MCF 10A (cell line): ENCODE measurements around the gene CCL11. TPM values are rescaled to one million over a fixed set of nuclear protein-coding genes. Genes with fewer than 3 reads are reported as not detected.

Experiments used
- BruUV-seq: library from RNA; stranded (reverse); fragments of 400-500 nt; replicated peaks from 2 replicates; lab custom pipeline; 2021; lab: Mats Ljungman, UMichigan
- CTCF ChIA-PET: fragments of 300-600 bp; sonication (Branson Sonifier 250); formaldehyde crosslinking; extraction: SDS; loops from one replicate; lab custom pipeline; 2021; ENCODE audit warnings: antibody characterized with exemption, inconsistent platforms; lab: Yijun Ruan, JAX
- POLR2A ChIA-PET: fragments of 300-600, 350-650 bp; sonication (Branson Sonifier 250); formaldehyde crosslinking; extraction: SDS; loops from one replicate; lab custom pipeline; 2020; ENCODE audit warnings: antibody characterized with exemption, inconsistent platforms; lab: Yijun Ruan, JAX
- DNase-seq: peaks from one replicate; pipeline ENCODE4 v3.0.0-alpha.2; 2018; ENCODE audit not compliant: unreplicated experiment
- H3K27ac Mint-ChIP-seq: one replicate; pipeline ENCODE4 v1.8.0; 2022; ENCODE audit warnings: mild to moderate bottlenecking, low read depth, mixed read lengths; ENCODE audit not compliant: unreplicated experiment
- H3K27me3 Mint-ChIP-seq: one replicate; pipeline ENCODE4 v1.8.0; 2022; ENCODE audit warnings: mixed read lengths; ENCODE audit not compliant: insufficient read depth, unreplicated experiment
- H3K36me3 Mint-ChIP-seq: one replicate; pipeline ENCODE4 v1.8.0; 2022; ENCODE audit warnings: mild to moderate bottlenecking, moderate library complexity, mixed read lengths; ENCODE audit not compliant: insufficient read depth, unreplicated experiment
- H3K4me1 Mint-ChIP-seq: one replicate; pipeline ENCODE4 v1.8.0; 2022; ENCODE audit warnings: mixed read lengths; ENCODE audit not compliant: insufficient read depth, unreplicated experiment
- H3K4me3 Mint-ChIP-seq: one replicate; pipeline ENCODE4 v1.8.0; 2022; ENCODE audit warnings: mild to moderate bottlenecking, moderate library complexity, mixed read lengths; ENCODE audit not compliant: unreplicated experiment
- H3K9me3 Mint-ChIP-seq: one replicate; pipeline ENCODE4 v1.8.0; 2022; ENCODE audit warnings: mixed read lengths; ENCODE audit not compliant: unreplicated experiment
- CTCF ChIP-seq: fragments of 200-600 bp; IDR thresholded peaks from one replicate; pipeline ENCODE4 v1.8.0; 2022; ENCODE audit warnings: antibody characterized with exemption, mild to moderate bottlenecking; ENCODE audit not compliant: unreplicated experiment
- intact Hi-C: fragments of 100-400 bp; cut with micrococcal nuclease; formaldehyde crosslinking; loops from 2 replicates; pipeline ENCODE4 v1.14.1; 2022
- total RNA-seq: library from RNA; stranded (reverse); gene quantifications from 2 replicates; pipeline ENCODE4 v1.2.3, GENCODE V29; 2022

Gene CCL11
- total RNA-seq, 1 experiment from 2014 or later: not detected

GRCh38 chr17:34241062-34241461 is 44.5 kb upstream of the CCL11 start:
- intact Hi-C loops: no loop called here
- Mint-ChIP-seq H3K4me1 (no peaks in the 10 kb centered on the region), H3K9me3 (no peaks in the 10 kb centered on the region), H3K27ac (no peak overlapping the region), H3K4me3 (no peak overlapping the region), H3K27me3 (no peaks in the 10 kb centered on the region), H3K36me3 (no peaks in the 10 kb centered on the region)
- TF ChIP-seq CTCF: no peak
- ChIA-PET POLR2A (no interaction called here), CTCF (interaction anchor here (0.6 to 1.0 kb wide), 3 partner anchors 36 to 65 kb away, joined by 3 read pairs; no protein-coding TSS in a partner anchor)
- BruUV-seq: no TSS peak
- no peak for DNase-seq

GRCh38 chr17:34242587-34243363 is 42.8 kb upstream of the CCL11 start:
- H3K9me3 Mint-ChIP-seq: no peaks in the 10 kb centered on the region
- no peaks in the 10 kb centered on the region for H3K36me3 Mint-ChIP-seq
- H3K4me1 Mint-ChIP-seq: no peaks in the 10 kb centered on the region
- no peaks in the 10 kb centered on the region for H3K27me3 Mint-ChIP-seq
- TF ChIP-seq CTCF: no peak
- CTCF ChIA-PET: interaction anchor here (0.7 kb wide), 1 partner anchor 12 kb away, joined by 3 read pairs; the partner anchor contains the start of gene CCL2
- no TSS peak for BruUV-seq
- H3K4me3 Mint-ChIP-seq: no peak overlapping the region
- POLR2A ChIA-PET: no interaction called here
- no peak overlapping the region for H3K27ac Mint-ChIP-seq
- intact Hi-C loops: no loop called here
- DNase-seq: no peak

- TF ChIP-seq CTCF: no peak
- Mint-ChIP-seq H3K27me3 (no peaks in the 10 kb centered on the region), H3K4me1 (no peaks in the 10 kb centered on the region), H3K27ac (no peak overlapping the region), H3K36me3 (no peaks in the 10 kb centered on the region), H3K4me3 (no peak overlapping the region), H3K9me3 (no peaks in the 10 kb centered on the region)
- POLR2A ChIA-PET: no interaction called here
- no peak for DNase-seq
- CTCF ChIA-PET: interaction anchor here (0.9 kb wide), 1 partner anchor 118 kb away, joined by 4 read pairs; no protein-coding TSS in a partner anchor
- no TSS peak for BruUV-seq
- intact Hi-C loops: no loop called here
Observed at GRCh38 chr17:34243364-34244320, 41.9 kb upstream of the CCL11 start.
